Ovary (tissue), 3 donors: ENCODE measurements around the gene SH2B2.

ENCODE experiments used
- EP300 ChIP-seq: sonication (generic); formaldehyde crosslinking; IDR thresholded peaks from one replicate; pipeline ENCODE4 v1.6.1; 2017; ENCODE audit warnings: antibody characterized with exemption
- TF ChIP-seq, protein P1 (sequence below), 3 donors: fragments of 450-650 bp in 2 of 3; fragments of 200-600 bp in 1 of 3; IDR thresholded peaks; one replicate each; pipeline versions ENCODE4 v1.5.1 to v1.8.0; 2016 to 2022; ENCODE audit warnings: antibody characterized with exemption in 3 of 3, mild to moderate bottlenecking in 1 of 3
- donor health status: DM: no; HTN: no; CAD: no.

DNA sequence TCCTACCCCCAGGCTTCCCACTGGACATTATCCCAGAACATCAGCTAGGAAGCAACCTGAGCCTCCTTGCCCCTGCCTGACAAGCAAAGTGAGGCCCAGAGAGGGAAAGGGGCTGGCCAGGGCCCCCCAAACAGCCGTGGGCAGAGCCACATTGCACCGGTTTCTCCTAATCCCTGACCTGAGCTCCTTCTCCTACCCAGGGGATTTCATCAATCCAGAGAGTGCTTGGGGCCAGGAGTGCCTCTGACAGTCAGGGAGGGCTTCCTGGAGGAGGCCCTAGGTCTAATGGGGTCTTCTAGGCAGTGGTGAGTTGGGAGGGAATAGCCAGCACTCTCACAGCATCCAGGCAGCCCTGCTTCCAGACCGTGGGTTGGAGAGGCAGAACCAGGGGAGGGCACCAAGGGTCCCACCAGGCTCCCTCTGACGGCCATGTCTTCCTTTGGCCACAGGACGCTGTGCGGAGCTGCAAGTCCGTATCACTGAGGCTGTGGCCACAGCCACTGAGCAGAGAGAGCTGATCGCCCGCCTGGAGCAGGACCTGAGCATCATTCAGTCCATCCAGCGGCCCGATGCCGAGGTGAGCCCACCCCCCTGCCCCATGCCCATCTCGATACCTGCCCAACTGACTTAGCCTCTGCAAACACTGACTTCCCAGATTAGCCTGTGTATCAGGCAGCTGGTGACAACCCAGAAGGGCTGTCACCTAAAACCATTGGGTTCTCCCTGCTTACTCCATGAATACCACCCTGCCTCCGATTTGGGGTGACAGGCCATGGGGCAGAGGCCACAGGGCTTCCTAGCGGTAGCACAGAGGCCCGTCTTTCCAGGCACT, 13.5 kb upstream of the SH2B2 start:
- TF ChIP-seq, protein P1, sequence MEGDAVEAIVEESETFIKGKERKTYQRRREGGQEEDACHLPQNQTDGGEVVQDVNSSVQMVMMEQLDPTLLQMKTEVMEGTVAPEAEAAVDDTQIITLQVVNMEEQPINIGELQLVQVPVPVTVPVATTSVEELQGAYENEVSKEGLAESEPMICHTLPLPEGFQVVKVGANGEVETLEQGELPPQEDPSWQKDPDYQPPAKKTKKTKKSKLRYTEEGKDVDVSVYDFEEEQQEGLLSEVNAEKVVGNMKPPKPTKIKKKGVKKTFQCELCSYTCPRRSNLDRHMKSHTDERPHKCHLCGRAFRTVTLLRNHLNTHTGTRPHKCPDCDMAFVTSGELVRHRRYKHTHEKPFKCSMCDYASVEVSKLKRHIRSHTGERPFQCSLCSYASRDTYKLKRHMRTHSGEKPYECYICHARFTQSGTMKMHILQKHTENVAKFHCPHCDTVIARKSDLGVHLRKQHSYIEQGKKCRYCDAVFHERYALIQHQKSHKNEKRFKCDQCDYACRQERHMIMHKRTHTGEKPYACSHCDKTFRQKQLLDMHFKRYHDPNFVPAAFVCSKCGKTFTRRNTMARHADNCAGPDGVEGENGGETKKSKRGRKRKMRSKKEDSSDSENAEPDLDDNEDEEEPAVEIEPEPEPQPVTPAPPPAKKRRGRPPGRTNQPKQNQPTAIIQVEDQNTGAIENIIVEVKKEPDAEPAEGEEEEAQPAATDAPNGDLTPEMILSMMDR (IDR thresholded peaks at IDR 0.05) = no peak
- TF ChIP-seq EP300 = no peak
